Activated T-helper 2 cell treated with anti-CD3 and anti-CD28 coated beads, Interferon-gamma antibody, Interleukin-2, Interleukin-4, amounts not matched to agents 10 μg/mL and 5 μg/mL and 100 μg/mL, durations not matched to agents 14 hours and 24 hours and 36 hours (primary cell): ENCODE data around the gene SLCO2A1. TPM values are rescaled to one million over a fixed set of nuclear protein-coding genes. Genes with fewer than 3 reads are reported as not detected.

Source experiments
- DNase-seq: peaks from one replicate; pipeline ENCODE4 v3.0.0; 2021; ENCODE audit warnings: low spot score
- H3K27ac Mint-ChIP-seq: one replicate; pipeline ENCODE4 v1.8.0; 2021; ENCODE audit warnings: mixed read lengths
- H3K27me3 Mint-ChIP-seq: one replicate; pipeline ENCODE4 v1.8.0; 2021; ENCODE audit warnings: low read depth, mixed read lengths
- H3K36me3 Mint-ChIP-seq: one replicate; pipeline ENCODE4 v1.8.0; 2021; ENCODE audit warnings: low read depth, mixed read lengths
- H3K4me1 Mint-ChIP-seq: one replicate; pipeline ENCODE4 v1.8.0; 2021; ENCODE audit warnings: low read depth, mixed read lengths
- H3K4me3 Mint-ChIP-seq: one replicate; pipeline ENCODE4 v1.8.0; 2021; ENCODE audit warnings: low read depth, mild to moderate bottlenecking, moderate library complexity, mixed read lengths
- H3K9me3 Mint-ChIP-seq: one replicate; pipeline ENCODE4 v1.8.0; 2021; ENCODE audit warnings: mixed read lengths
- intact Hi-C: fragments of 100-400 bp; cut with micrococcal nuclease; formaldehyde crosslinking; loops from one replicate; pipeline ENCODE4 v1.15.1; 2023
- total RNA-seq: library from RNA; stranded (reverse); gene quantifications from 2 replicates; pipeline ENCODE4 v1.2.3, GENCODE V29; 2022

SLCO2A1 gene
- total RNA-seq, 1 donor from 2014 or later = not detected

GRCh38 chr3:134037168-134037567 lies 7.4 kb upstream of the SLCO2A1 start:
- no peak overlapping the region for H3K4me3 Mint-ChIP-seq
- no peaks in the 10 kb centered on the region for H3K4me1 Mint-ChIP-seq
- no peaks in the 10 kb centered on the region for H3K36me3 Mint-ChIP-seq
- intact Hi-C loops = no loop called here
- H3K27ac Mint-ChIP-seq = no peak overlapping the region
- H3K9me3 Mint-ChIP-seq = peaks cover 4% of the 10 kb centered on the region
- no peak for DNase-seq
- H3K27me3 Mint-ChIP-seq = peaks cover 2% of the 10 kb centered on the region

DNA sequence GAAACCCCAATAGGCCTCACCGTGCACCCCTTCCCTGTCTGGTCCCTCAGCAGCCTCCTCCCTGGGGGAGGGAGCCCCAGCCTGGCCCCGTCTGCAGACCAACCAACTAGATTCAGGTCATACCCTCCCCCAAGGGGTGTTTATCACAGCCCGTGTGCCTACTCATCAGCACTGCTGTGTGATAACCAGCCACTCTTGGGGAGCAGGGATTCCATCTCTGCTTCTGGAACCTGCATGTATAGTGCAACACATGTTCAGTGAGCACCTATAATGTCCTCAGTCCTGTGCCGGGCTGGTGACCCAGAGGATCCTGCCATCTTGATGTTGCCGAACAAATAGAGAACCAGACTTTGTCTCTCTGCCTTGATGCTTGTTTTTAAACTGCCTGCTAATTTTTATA lies 6.6 kb upstream of the SLCO2A1 start:
- Mint-ChIP-seq H3K27ac (no peak overlapping the region), H3K9me3 (no peaks in the 10 kb centered on the region), H3K27me3 (peaks cover 5% of the 10 kb centered on the region), H3K36me3 (no peaks in the 10 kb centered on the region), H3K4me3 (no peak overlapping the region), H3K4me1 (no peaks in the 10 kb centered on the region)
- intact Hi-C loops = no loop called here
- DNase-seq = no peak

GRCh38 chr3:134035836-134036235 lies 6.1 kb upstream of the SLCO2A1 start:
- H3K27me3 Mint-ChIP-seq = peaks cover 5% of the 10 kb centered on the region

DNA sequence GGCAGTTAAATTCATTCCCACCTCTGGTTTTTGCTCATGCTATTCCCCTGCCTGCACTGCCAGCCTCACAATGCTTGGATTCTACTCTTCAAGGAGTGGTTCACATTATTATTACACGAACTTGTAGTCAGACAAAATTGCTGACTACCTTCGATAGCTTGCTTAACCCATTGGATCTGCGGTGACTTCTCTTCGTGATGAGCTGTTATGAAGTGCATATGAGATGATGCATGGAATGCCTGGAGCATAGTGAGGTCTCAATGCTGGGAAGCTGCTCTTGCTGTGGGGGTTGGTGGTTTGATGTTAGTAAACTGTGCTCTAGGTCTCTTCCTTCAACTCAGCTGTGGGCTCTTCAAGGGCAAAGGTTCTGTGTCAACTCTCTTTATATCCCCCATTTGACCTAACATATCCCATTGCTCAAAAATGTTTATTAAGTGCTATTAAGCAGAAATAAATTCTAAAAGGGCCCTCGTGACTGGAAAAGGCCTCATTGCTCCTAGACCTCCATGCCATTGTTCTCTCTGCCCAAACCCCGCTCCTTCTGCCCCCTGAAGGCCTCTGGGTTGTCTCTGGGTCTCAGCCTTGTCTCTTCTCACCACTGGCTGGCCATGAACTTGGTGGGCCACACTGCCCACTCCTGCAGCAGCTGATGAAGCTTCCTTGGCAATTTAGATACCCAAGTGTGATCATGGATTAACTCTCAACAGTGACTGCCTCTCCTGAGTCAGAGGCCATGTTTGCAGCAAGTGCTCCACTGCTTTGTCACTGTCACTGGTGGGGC lies 4.5 kb upstream of the SLCO2A1 start:
- no peaks in the 10 kb centered on the region for H3K9me3 Mint-ChIP-seq
- intact Hi-C loops = no loop called here
- DNase-seq = no peak
- H3K27ac Mint-ChIP-seq = no peak overlapping the region
- H3K36me3 Mint-ChIP-seq = no peaks in the 10 kb centered on the region
- H3K4me1 Mint-ChIP-seq = peaks cover 2% of the 10 kb centered on the region
- H3K27me3 Mint-ChIP-seq = peaks cover 13% of the 10 kb centered on the region
- H3K4me3 Mint-ChIP-seq = no peak overlapping the region

More at GRCh38 chr3:134035836-134036235, 6.1 kb upstream of the SLCO2A1 start:
- intact Hi-C loops = no loop called here
- Mint-ChIP-seq H3K4me3 (no peak overlapping the region), H3K36me3 (no peaks in the 10 kb centered on the region), H3K4me1 (no peaks in the 10 kb centered on the region), H3K9me3 (no peaks in the 10 kb centered on the region), H3K27ac (no peak overlapping the region)
- DNase-seq = no peak

DNA sequence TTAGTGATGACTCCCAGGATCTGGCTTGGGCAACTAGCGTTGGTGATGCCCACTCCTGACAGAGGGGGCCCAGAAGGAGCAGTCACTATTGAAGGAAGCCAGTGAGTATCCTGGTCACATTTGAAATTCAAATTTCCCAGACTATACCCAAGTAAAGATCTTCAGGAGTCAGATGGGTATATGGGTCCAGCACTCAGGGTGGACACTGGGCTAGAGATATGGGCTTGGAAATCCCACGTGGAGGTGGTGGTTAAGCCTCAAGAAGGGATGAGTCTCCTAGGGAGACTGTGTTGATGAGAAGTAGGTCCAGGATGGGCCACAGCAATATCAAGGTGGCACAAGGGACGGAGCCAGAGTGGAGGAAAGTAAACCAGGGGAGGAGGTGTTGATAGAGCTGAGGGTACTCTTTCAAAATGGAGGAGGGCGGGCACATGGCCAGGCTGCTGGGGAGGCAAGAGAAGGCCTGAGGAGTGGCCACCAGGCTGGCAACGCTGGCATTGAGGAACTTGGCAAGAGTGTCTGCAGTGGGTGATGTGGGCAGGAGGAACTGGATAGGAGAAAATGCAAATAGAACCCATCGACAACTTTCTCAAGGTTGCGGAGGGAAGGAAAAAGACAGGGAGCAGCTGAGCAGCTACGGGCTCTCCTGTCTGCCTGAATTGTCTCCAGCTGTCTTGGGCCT lies 3.7 kb upstream of the SLCO2A1 start:
- no peaks in the 10 kb centered on the region for H3K9me3 Mint-ChIP-seq
- H3K4me3 Mint-ChIP-seq = no peak overlapping the region
- DNase-seq = no peak
- H3K27me3 Mint-ChIP-seq = peaks cover 21% of the 10 kb centered on the region
- H3K4me1 Mint-ChIP-seq = peaks cover 2% of the 10 kb centered on the region
- H3K36me3 Mint-ChIP-seq = no peaks in the 10 kb centered on the region
- intact Hi-C loops = no loop called here
- no peak overlapping the region for H3K27ac Mint-ChIP-seq

DNA sequence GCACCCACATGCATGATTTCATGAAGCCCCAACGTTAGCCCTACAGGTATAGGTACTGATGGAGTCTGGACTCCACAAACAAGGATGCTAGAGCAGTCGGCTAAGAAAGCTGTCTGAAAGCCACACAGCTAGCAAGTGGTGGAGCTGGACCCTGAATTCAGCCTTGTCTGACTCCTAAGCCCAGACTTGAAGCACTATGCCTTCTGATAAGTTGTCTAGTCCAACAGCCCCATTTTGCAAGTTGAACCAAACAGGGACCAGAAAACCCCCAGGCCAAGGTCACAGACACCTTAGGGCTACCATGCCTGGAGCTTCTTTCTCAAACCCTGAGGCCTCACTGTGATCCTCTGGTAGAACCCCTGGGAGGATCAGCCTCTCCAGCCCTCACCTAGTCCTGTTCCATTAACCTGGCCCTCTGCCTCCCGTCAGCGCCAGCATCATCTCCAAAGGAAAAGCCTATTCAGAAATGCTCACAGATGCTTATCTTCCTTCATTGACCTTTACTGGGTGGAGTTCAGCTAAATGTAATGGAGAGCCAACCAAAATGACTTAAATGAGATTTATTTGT lies 1.7 kb upstream of the SLCO2A1 start:
- H3K4me3 Mint-ChIP-seq = no peak overlapping the region
- H3K4me1 Mint-ChIP-seq = peaks cover 2% of the 10 kb centered on the region
- no peaks in the 10 kb centered on the region for H3K36me3 Mint-ChIP-seq
- no peak overlapping the region for H3K27ac Mint-ChIP-seq
- intact Hi-C loops = no loop called here
- DNase-seq = no peak
- H3K27me3 Mint-ChIP-seq = peaks cover 33% of the 10 kb centered on the region
- H3K9me3 Mint-ChIP-seq = no peaks in the 10 kb centered on the region

DNA sequence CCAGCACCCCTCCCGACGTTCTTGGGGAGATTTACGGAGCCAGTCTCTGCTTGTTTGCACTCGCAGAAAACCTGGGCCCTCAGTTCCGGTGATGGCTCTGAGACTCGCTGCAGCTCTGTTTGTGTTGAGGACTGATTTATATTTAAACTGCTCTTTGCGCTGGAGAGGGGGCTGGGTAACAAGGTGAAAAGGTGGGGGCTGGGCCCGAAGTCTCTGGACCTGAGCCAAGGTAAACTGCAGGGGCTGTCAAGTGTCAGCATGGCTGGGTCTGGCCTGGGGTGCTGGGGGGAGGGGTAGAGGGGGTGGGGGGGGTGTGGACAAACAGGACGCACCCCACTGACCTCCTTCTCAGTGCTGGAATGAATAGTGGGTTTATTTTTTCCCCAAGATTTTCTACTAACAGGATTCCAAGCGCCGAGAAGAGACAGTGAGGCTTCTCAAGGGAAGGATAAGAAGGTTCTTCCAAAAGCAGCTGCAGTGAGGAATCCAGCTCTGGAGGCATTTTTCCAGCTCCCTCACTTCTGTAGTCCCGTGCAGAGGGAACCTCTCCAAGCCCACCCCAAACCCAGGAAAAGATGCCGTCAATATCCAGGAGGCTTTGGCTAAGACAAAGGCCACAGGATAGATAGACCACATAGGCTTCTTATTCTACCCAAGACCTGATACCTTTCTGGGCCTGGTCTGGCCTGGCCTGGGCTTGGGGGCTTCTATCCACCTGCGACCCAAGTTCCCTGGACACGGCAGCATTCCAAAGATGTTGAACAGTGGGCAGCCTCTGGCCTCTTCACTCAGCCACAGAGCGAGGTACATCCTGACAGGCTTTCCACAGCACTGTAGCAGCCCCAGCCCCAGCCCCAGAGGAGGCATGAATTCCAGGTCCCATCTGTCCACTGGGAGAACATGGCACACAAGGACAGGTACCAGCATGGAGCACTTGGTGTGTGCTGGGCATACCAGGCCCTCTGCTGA lies 938 bp upstream of the SLCO2A1 start:
- Mint-ChIP-seq H3K36me3 (no peaks in the 10 kb centered on the region), H3K4me1 (peaks cover 2% of the 10 kb centered on the region), H3K27me3 (peaks cover 39% of the 10 kb centered on the region), H3K27ac (no peak overlapping the region), H3K4me3 (peak overlapping the region; percentile 26), H3K9me3 (no peaks in the 10 kb centered on the region)
- no peak for DNase-seq
- intact Hi-C loops = no loop called here

DNA sequence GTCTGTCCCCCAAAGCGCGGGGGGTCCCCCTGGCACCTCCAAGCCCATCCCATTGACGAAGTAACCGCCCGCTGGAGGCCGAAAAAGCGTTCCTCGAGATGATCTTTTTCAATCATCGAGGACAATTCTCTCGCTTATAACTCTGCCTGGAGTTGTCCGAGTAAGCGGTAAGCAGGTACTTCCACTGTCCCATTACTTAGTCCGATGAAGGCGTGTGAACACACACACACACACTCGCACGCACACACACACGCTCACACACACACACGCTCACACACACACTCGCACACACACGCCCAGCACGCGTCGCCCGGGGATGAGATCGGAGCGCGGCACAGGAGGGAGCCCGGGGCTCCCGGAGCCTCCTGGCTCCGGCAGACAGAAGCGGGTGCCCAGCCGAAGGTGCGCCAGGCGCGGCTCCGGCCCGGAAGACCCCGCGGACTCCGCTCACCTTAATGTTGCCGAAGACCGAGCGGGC lies 430 bp downstream of the SLCO2A1 start:
- peaks cover 39% of the 10 kb centered on the region for H3K27me3 Mint-ChIP-seq
- H3K9me3 Mint-ChIP-seq = no peaks in the 10 kb centered on the region
- intact Hi-C loops = no loop called here
- H3K36me3 Mint-ChIP-seq = no peaks in the 10 kb centered on the region
- H3K27ac Mint-ChIP-seq = no peak overlapping the region
- H3K4me1 Mint-ChIP-seq = peaks cover 2% of the 10 kb centered on the region
- H3K4me3 Mint-ChIP-seq = peak overlapping the region; percentile 73
- no peak for DNase-seq

DNA sequence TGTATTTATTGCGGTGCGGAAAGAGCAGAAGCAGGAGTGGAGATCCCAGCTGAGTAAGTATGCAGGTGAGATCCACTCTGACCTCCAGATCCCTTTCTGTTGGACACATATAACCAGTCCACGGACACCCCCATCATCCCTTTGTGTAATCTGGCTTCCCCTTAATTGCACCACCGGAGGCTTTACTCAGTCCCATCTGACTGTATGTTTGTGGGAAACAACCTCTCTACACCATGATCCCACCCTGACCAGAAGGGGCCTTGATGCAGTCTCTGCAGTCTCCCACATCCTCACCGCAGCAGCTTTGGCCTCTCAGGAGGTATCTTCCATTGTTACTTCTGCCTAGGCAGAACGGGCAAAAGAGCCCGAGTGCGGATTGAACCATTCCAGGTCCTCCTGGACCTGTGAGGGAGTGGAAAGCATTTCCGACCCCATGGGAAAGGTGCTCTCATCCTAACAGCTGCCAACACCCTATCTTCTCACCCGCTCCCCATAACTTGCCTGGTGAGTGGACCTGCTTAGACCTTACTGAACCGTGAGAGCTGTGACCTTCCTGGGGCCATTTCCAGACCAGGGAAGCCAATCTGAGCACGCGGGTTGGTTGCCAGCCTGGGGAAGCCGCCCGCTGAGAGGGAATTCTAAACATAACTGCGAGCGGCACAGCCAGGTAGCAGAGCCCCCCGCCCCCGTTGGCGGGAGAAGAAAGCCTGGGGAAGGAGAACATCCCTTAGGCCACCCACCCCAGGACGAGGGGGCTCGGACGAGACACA lies 1.1 kb downstream of the SLCO2A1 start:
- Mint-ChIP-seq H3K36me3 (no peaks in the 10 kb centered on the region), H3K27me3 (peaks cover 39% of the 10 kb centered on the region), H3K9me3 (no peaks in the 10 kb centered on the region), H3K27ac (no peak overlapping the region), H3K4me1 (peaks cover 2% of the 10 kb centered on the region), H3K4me3 (no peak overlapping the region)
- no peak for DNase-seq
- intact Hi-C loops = no loop called here

DNA sequence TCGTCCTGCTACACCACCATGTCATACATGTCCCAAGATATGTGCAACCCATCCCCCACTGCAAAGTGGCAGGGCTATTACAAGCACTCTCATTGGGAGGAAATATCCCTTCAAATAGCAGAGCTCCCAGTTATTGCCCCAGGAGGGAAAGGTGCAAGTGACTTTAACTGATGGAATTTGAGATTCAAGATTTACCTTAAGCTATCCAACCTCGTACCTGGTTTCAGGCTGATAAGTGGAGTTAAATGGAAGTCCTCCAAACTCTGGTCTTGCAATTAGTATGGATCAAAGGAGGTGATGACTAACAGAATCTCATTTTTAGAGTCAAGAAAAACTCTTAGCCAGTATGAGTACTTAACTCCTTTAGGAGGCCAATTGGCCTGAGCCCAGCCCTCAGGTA lies 2.1 kb downstream of the SLCO2A1 start:
- no peak overlapping the region for H3K27ac Mint-ChIP-seq
- no peak for DNase-seq
- H3K4me3 Mint-ChIP-seq = no peak overlapping the region
- H3K36me3 Mint-ChIP-seq = no peaks in the 10 kb centered on the region
- intact Hi-C loops = no loop called here
- H3K9me3 Mint-ChIP-seq = no peaks in the 10 kb centered on the region
- peaks cover 39% of the 10 kb centered on the region for H3K27me3 Mint-ChIP-seq
- H3K4me1 Mint-ChIP-seq = peaks cover 2% of the 10 kb centered on the region

GRCh38 chr3:134020135-134020680 lies 9.5 kb downstream of the SLCO2A1 start:
- no peaks in the 10 kb centered on the region for H3K36me3 Mint-ChIP-seq
- intact Hi-C loops = no loop called here
- peaks cover 2% of the 10 kb centered on the region for H3K27me3 Mint-ChIP-seq
- H3K27ac Mint-ChIP-seq = no peak overlapping the region
- no peak overlapping the region for H3K4me3 Mint-ChIP-seq
- H3K9me3 Mint-ChIP-seq = no peaks in the 10 kb centered on the region
- no peak for DNase-seq
- no peaks in the 10 kb centered on the region for H3K4me1 Mint-ChIP-seq
